Right renal pelvis (tissue), 4 donors: ENCODE data around the gene NEURL1. TPM values are rescaled to one million over a fixed set of nuclear protein-coding genes. Genes with fewer than 3 reads are reported as not detected.

Experiments used
- DNase-seq, 4 donors: peaks; one replicate each; pipeline ENCODE4 v3.0.0-alpha.2; 2013; ENCODE audit warnings: low read depth in 4 of 4, low spot score in 3 of 4, missing footprints in 1 of 4
- polyA plus RNA-seq, 4 donors: library from polyadenylated mRNA; unstranded; fragments of 120-200 nt; gene quantifications; one replicate each; pipeline ENCODE4 v1.2.1, GENCODE V29; 2013; ENCODE audit not compliant: insufficient read length in 4 of 4

Gene NEURL1
- polyA plus RNA-seq, 4 donors, result 1.2 to 1.7 (median 1.4) TPM

GRCh38 chr10:103638948-103639347, 145.4 kb downstream of the NEURL1 start:
- DNase-seq, result no peak

DNA sequence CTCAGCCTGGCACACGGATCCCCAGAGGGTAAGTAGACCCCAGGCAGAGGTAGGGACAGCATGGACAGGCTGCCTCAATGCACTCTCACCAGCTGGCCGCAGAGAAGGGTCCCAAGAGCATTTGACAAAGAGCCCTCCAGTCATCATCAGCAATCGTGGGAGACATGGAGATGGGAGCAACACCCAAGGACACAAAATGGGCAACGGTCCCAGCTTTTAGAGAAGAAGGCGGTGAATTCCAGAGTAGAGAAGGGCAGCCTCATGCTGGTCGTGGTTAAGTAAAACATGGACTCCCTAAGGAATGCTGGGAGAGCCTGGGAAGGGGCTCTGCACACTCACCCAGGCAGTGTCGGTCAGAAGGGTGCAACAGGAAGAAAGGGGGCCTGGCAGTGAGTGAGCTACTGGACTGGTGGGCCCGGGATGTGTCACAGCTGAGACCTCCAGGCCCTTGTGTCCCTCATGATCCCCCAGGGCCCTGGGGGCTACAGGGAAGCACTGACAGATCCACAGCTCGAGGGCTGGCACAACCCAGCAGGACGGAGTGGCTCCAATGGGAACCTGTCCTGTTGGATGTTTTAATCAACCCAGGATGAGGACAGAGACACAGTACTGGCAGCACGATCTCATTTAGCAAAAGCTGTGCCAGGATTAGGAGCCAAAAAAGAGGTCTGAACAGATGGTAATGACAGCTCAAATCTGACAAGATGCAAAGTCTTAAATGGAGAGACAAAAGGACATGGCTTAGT, 147.1 kb downstream of the NEURL1 start:
- DNase-seq, result no peak

DNA sequence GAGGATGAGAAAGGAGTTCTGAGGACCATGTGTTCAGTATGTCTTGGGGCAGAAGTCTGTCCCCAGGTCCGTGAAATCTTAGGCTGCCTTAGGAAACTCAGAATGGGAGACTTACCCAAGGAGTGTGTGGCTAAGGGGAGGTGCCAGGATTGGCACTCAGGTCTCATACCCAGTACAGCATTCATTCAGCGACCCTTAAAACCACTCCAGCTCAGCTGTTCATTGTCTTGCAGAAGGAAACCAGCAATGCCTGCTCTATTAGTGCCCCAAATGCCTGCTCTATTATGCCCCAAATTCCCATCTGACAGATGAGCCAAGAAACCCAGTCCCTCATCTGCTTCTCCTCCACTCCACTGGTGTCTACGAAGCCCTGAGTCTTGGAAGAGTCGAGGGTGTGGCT, 147.8 kb downstream of the NEURL1 start:
- no peak for DNase-seq

Other genes starting within 250 kb of the NEURL1 start
- under 1 TPM; 0.11 to 0.21 (median 0.16) TPM for gene RPEL1, start 247.8 kb upstream of the NEURL1 start, polyA plus RNA-seq
- gene INA, start 216.6 kb upstream of the NEURL1 start, polyA plus RNA-seq, result 1 to 10 TPM in 2 of 4 donors, under 1 TPM in 2; 0.30 to 1.7 (median 0.92) TPM
- gene PCGF6, start 142.6 kb upstream of the NEURL1 start, polyA plus RNA-seq, result 10 to 100 TPM; 13.4 to 16.7 (median 15.1) TPM
- 1 to 10 TPM; 7.0 to 9.0 (median 8.4) TPM for gene TAF5, start 125.7 kb upstream of the NEURL1 start, polyA plus RNA-seq
- gene ATP5MK, start 97.2 kb upstream of the NEURL1 start, polyA plus RNA-seq, result 100 to 1,000 TPM; 223 to 267 (median 239) TPM
- 10 to 100 TPM; 31.0 to 36.1 (median 34.8) TPM for gene PDCD11, start 97.1 kb upstream of the NEURL1 start, polyA plus RNA-seq
- gene CALHM2, start 41.3 kb upstream of the NEURL1 start, polyA plus RNA-seq, result 10 to 100 TPM; 12.5 to 15.0 (median 13.8) TPM
- gene CALHM1, start 34.8 kb upstream of the NEURL1 start, polyA plus RNA-seq, result under 1 TPM; 0.06 to 0.09 (median 0.07) TPM
- under 1 TPM in 2 of 4 donors, not detected in 2; 0.05 to 0.10 TPM for gene CALHM3, start 14.5 kb upstream of the NEURL1 start, polyA plus RNA-seq